NCI-H1092 treated with DMSO at 0.1 percent for 48 hours (cell line): Measurements from ENCODE around the gene SAMD1.
"Not testable (repeated sequence)": the region's sequence is repeated elsewhere in the genome, so short reads cannot be mapped to it uniquely, and the experiment has no call there.

Experiments
- DNase-seq: peaks from one replicate; lab custom pipeline; 2025; lab: John Stamatoyannopoulos, UW

Gene SAMD1

DNA sequence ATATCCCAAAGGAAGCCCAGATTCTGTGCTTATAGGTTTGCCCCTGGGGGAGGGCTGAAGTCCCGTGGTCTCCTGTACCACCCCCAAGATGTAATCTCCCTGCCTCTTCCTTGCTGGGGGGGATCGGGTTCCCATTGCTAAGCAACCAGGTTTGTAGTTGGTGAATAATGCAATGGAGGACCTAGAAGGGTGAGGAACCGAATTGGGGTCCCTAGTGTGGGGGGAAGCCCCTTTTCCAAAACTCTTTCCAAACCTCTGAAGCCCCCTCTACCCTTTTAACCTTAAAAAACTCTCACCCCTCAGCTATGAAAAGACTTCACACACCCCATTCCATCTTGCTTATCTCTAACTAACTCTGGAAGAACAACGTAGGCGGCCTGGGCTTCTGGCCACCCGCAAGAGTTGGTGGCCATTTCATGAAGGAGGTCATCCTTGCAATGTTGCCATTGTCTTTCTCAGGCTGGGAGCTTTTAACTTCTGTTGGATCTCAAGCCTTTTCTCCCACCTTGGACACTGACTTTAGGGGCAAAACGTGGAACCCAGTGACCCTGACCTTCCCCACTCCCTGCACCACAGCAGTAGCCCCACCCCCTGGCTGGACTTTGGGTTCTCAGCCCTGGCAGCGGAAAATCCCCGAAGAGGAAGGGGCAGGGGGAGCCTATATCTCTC lies 29.3 kb downstream of the SAMD1 start:
- no peak for DNase-seq

DNA sequence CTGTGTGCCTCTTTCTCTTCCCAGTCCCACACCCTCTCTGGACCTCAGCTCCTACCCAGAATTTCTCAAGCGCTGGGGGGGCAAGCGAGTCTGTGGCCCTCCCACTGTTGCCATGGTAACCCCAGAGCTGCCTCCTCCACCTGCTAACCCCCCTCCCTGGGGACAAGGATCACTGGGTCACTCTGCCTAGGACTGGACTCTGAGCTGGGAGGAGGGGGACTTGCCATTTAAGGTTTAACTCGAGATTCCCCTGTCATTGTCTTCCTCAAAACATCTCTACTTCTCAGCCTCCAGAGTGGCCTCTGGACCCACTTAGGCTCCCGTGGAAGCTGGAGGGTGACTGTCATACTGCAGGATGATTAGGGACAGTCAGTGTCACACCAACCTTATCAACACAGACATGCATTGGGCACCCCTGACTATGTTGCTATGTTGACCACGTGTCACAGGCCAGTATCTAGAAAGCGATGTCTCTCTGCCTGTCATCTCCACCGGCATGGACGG lies 30.8 kb downstream of the SAMD1 start:
- DNase-seq: no peak

DNA sequence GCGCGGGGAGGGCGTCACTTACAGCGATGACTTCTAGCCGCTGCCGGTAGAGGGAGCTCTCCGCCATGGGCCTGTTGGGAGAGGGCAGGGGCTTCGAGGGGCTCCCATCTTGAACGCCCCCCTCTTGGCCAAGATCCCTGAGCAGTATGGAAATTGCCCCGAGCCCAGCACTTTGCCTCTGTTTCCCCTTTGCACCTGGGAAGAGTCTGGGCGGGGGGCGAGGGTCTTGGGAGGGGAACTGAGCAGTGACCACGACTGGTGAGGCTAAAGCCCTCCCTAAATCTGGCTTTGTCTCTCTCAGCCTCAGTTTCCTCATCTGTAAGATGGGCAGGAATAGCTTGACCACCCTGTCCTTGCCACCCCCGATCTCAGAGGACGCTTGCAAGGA lies 31.5 kb downstream of the SAMD1 start:
- DNase-seq: no peak

DNA sequence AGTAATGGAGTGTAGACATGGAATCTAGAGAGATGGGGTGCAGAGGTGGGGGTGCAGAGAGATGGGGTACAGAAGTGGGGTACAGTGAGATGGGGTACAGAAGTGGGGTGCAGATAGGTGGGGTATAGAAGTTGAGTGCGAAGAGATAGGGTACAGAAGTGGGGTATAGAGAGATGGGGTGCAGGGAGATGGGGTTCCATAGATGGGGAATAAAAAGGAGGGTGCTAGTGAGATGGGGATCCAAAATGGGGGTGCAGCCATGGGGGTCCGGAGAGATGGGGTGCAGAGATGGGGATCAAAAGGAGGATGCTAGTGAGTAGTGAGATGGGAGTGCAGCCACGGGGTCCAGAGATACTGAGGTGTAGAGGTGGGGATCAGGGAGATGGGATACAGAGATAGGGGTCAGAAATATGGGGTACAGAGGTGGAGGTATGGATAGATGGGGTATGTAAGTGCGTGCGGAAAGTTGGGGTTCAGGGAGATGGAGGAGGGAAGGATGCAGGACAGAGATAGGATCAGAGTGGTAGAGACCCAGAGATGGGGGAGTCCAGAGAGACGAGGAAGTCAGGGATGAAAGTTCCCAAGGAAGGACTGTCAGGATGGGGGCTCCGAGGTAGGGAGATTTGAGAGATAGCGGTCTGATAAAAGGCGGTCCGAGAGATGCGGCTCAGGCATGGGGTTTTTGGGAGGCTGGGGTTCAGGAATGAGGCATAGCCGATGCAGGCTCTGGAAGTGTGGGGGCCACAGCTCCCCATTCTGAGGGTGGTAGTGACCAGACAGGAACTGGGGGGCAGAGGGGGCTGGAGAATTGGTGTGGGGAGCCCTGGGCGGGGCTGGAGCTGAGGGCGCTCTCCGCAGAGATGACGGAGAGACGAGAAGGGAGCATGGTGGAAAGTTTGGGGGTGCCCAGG lies 32.1 kb downstream of the SAMD1 start:
- DNase-seq: no peak

DNA sequence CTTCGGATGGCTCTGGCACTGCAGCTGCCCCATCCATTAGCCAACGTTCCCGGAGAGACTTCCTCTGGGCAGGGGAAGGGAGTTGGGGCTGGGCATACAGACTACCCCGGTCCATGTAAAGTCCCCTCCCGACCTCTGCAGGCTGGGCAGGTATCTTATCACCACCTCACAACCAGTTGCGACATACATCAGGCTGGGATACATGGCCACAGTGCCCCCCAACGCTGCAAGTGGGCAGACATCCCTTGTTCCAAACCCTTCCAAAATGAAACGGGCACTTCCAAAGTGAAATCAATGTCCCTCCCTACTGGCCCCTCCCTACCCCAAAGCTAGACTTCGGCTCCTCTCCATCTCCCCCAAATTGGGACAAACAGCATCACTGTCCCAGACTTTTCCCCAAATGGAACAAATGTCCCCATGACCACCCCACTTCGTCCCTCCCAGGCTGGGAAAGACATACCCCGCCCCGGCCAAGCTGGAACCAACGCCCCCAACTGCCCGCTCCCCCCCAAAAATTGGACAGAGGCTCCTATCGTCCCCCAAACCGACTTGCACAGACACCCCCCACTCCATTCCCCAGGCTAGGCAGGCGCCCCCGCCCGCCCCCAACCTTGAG lies 33.7 kb downstream of the SAMD1 start:
- no peak for DNase-seq

DNA sequence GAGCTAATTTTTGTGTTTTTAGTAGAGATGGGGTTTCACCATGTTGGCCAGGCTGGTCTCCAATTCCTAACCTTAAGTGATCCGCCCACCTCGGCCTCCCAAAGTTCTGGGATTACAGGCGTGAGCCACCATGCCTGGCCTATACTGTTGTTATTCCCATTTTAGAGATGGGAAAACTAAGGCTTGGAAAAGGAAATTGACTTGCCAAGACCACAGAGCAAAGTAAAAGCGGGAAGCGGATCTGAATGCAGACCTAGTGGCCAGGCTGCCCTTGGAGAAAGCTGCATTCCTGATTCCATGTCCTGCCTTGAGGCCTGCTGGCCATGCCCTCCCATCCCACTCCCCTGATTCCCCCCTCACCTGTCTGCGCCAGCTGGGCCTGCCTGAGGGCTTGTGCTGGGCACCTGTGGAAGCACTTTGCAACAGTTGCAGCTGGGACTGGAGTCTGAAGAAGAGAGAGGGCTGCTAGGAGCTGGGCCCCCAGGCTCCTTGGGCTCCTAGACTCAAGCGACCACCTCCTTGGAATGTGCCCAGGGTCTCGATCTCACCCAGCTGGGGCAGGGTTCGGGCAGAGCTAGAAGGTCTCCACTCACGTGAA lies 34.4 kb downstream of the SAMD1 start:
- DNase-seq: no peak

DNA sequence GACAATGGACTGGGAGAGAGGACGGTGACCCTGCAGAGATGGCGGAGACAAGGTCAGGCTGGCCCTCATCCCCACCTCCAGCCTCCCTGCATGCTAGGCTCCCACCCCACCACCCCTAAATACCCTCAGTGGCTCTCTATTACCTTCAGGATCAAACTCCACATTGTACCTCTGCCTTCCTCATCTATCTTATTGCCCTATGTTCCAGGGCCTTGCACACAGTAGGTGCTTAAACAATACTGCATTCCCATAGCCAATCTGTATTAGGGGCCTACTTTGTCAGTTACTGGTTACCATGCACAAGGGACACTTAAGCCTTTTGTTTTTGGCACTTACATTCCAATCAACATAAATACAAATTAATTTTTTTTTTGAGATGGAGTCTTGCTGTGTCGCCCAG lies 35.2 kb downstream of the SAMD1 start:
- DNase-seq: no peak

DNA sequence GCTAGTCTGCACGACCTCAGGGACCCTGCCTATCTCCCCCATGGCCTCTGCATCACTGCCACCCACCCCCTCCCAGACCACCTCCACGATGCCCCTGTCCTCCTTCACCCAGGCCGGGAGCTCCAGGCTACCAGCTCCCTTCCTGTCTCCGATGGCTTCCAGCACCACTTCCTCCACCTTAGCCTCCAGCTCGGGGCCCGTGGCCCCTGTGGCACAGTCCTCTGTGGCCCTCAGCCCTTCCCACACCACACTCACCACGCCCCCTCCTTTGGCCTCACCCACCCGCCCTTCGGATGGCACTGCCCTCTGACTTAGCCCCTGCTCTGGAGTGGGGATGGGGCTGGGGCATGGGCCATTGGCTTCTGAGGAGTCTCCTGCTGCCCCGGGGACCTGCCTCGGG lies 35.8 kb downstream of the SAMD1 start:
- no peak for DNase-seq

DNA sequence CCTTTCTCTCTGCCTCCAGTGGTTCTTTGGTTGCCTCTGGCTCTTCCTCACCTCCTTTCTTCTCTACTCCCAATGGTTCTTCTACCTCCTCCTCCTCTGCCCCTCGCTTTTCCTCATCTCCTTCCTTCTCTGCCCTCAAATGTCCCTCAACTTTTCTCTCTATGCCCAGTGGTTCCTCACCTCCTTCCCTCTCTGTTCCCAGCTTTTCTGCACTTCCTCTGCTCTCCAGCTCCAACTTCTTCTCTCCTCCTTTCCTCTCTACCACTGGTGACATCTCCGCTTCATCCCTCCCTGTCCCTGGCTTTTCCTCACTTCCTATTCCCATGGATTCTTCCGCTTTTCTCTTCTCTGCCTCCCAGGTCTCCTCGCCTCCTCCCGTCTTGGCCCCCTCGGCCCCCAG lies 36.5 kb downstream of the SAMD1 start:
- no peak for DNase-seq

DNA sequence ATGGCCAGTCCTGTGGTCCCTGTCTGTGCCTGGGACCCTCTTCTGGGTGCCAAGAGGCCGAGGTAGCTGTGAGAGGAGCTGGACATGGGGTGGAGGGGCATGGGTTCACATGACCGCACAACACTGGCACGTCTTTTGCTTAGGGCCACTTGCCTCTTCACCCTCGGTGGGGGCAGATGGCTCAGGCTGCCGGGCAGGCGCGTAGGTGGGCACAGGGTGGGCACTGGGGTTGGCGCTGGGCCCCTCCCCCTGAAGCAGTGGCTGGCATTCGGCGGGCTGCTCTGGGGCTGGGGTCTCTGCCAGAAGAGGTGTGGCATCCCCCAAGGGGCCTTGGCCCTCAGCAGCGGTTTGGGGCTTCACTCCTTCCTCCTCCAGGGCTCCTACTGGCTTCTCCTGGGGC lies 37.1 kb downstream of the SAMD1 start:
- no peak for DNase-seq

DNA sequence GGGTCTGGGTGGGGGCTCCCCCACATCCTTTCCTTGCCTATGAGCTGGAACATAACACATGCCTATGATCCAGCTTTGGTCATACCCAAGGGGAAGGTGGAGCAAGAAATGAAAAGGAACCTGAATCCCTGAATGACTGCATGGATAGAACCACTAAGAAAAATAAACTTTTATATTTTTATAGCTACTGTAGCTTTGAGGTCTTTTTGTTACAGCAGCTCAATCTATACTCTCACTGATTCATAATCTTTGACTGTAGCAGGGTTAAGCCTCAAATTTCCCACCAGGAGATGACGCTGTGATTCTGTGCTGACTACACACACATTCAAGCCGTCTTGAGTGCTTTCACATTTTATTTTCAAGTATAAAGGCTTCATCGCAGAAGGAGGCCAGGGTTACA lies 37.5 kb downstream of the SAMD1 start:
- no peak for DNase-seq

DNA sequence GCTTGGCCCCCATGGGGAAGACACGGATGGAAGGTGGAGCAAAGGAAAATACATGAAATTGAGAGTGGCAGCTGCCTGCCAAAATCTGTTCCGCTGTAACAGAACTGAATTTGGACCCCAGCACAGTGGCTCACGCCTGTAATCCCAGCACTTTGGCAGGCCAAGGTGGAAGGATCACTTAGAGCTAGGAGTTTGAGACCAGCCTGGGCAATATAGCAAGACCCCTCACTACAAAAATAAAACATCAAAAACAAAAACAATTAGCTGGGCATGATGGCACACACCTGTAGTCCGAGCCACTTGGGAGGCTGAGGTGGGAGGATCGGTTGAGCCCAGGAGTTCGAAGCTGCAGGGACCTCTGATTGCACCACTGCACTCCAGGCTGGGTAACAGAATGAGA lies 38.1 kb downstream of the SAMD1 start:
- DNase-seq: no peak

DNA sequence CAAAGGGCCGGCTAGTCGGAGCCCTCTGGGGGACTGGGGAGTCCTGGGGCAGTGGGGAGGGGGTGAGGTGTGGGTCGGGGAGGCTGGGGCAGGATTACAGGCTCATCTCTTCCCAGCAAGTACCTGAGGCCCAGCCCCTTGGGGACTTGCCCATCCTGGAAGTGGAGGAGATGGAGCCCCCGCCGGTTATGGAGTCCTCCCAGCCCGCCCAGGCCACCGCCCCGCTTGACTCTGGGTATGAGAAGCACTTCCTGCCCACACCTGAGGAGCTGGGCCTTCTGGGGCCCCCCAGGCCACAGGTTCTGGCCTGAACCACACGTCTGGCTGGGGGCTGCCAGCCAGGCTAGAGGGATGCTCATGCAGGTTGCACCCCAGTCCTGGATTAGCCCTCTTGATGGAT lies 38.6 kb downstream of the SAMD1 start:
- no peak for DNase-seq

DNA sequence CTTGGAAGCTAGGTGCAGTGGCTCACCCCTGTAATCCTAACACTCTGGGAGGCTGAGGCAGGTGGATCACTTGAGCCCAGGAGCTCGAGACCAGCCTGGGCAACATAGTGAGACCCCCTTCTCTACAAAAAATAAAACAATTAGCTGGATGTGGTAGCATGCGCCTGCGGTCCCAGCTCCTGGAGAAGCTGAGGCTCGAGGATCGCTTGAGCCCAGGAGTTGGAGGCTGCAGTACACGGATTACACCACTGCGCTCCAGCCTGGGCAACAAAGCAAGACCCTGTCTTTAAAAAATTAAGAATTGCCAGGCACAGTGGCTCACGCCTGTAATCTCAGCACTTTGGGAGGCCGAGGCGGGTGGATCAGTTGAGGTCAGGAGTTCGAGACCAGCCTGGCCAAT lies 39.6 kb downstream of the SAMD1 start:
- DNase-seq: not testable (repeated sequence)

DNA sequence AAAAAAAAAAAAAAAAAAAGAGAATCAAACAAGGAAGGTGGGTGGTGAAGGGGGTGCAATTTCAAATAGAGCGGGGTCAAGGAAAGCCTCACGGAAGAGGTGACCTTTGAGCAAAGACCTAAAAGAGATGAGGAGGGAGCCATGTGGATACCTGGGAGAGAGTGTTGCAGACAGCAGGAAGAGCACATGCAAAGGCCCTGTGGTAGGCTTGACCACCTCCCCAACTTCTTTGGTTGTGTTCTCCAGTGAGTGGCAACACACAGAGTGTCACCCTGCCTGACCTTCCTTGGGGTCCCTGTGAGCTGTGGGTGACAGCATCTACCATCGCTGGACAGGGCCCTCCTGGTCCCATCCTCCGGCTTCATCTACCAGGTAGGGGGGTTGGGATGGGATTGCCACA lies 40.0 kb downstream of the SAMD1 start:
- no peak for DNase-seq

DNA sequence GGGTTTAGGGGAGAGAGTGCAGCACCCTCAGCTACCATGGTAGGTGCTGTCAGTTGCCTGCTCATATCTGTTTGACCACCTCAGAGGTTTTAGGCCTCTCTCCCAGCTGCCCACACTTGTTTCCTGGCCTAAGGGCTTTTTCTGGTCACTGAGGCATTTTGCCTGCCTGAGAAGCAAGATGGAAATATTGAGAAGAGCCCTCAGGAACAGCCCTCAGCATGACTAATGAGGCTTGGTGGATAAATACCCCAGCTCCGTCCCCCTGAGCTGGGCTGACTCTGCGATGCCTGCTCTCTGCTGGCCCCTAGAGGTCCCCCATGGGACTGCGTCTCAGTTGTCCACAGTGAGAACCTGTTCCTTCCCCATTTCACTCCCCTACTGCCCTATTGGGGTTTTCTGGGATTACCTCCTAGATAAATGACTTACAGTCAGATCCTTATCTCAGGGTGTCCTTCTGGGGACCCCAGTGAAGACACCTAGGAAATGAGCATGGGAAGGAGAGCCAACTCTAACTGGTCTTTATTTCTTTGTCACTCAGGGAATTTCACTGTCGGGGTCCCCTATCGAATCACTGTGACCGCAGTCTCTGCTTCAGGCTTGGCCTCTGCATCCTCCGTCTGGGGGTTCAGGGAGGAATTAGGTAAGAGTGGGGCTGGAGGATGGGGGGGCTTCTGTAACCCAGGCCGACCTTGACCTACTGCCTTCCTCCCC lies 42.0 kb downstream of the SAMD1 start:
- DNase-seq: peak; percentile 45

DNA sequence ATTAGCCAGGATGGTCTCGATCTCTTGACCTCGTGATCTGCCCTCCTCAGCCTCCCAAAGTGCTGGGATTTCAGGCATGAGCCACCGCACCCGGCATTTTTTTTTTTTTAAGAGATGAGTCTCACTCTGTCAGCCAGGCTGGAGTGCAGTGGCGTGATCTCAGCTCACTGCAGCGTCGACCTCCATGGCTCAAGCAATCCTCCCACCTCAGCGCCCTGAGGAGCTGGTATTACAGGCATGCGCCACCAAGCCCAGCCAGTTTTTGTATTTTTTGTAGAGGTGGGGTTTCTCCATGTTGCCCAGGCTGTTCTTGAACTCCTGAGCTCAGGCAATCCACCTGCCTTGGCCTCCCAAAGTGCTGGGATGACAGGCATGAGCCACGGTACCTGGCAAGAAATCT lies 42.7 kb downstream of the SAMD1 start:
- not testable (repeated sequence) for DNase-seq

DNA sequence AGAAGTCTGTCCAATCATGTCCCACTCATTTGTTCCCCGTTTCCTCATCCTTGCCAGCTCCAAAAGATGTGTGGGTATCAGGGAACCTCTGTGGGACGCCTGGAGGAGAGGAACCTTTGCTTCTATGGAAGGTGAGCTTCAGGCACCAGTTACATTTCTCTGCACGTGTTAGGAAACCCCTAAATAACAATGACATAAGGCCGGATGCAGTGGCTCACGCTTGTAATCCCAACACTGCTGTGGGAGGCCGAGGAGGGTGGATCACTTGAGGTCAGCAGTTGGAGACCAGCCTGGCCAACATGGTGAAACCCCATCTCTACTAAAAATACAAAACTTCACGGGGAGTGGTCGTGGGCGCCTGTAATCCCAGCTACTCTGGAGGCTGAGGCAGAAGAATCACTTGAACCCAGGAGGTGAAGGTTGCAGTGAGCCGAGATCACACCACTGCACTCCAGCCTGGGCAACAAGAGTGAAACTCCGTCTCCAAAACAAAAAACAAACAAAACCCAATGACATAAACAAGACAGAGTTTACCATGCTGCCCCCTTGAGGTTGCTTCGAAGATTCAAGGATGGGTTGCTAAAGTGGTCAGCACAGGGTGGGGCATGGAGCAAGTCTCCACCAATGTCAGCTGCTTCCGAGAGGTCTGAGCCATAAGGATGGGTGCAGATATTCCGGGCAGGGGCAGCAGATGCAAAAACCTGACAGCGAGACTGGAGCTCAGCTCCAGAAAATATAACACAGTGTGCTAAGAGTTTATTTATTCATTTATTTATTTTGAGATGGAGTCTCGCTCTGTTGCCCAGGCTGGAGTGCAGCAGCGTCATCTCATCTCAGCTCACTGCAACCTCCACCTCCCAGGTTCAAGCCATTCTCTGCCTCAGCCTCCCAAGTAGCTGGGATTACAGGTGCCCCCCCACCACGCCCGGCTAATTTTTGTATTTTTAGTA lies 47.6 kb downstream of the SAMD1 start:
- DNase-seq: peak; percentile 29

DNA sequence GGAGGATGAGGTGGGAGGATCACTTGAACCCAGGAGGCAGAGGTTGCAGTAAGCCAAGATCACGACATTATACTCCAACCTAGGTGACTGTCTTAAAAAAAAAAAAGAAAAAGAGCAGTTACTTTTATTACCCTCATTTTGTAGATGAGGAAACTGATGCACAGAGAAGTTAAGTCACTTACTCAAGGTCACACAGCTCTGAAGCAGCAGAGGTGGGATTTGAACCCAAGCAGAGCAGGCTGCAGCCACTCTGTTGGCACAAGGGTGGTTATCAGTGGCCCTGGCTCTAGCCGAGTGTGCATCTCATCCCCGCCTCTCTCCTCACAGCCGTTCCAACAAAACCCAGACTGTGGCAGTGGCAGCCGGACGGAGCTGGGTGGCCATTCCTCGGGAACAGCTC lies 51.4 kb downstream of the SAMD1 start:
- no peak for DNase-seq
